Jurkat, Clone E6-1 (cell line): ENCODE data around the gene SPRED2.
"Not testable (repeated sequence)": the region's sequence is repeated elsewhere in the genome, so short reads cannot be mapped to it uniquely, and the experiment has no call there.

Experiments
- DNase-seq: peaks from one replicate; pipeline ENCODE4 v3.0.0-alpha.2; 2011; ENCODE audit warnings: low read depth, low spot score
- H3K4me3 ChIP-seq: 2 replicates; pipeline ENCODE4 v1.5.1; 2011; ENCODE audit warnings: mild to moderate bottlenecking, low read length, control low read depth, moderate library complexity

SPRED2 gene

GRCh38 chr2:65334714-65335113, 97.7 kb downstream of the SPRED2 start:
- H3K4me3 ChIP-seq = no peak overlapping the region
- DNase-seq = no peak

GRCh38 chr2:65331336-65332025, 100.9 kb downstream of the SPRED2 start:
- H3K4me3 ChIP-seq = no peak overlapping the region
- DNase-seq = no peak

- DNase-seq = no peak
- no peak overlapping the region for H3K4me3 ChIP-seq
Observed at GRCh38 chr2:65329525-65329924, 102.9 kb downstream of the SPRED2 start.

GRCh38 chr2:65326276-65326675, 106.1 kb downstream of the SPRED2 start:
- no peak overlapping the region for H3K4me3 ChIP-seq
- no peak for DNase-seq

DNA sequence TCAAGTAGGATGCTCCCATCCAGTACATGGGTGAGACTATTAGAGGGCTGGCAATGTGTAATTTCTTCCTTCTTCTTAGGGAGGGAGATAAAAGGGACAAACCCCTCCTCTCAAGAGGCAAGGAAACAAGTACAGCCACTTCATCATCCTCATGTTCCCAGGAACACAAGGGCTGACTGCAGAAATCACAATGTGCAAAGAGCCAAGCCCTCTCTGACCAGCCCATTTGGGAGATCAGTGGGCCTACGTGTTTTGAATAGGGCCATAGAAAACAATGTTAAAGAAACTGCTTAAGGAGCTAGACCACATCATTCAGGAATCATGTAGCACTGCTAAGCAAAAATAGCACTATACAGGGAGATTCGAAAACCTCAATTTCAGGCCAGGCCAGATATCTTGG, 107.3 kb downstream of the SPRED2 start:
- no peak overlapping the region for H3K4me3 ChIP-seq
- no peak for DNase-seq

- DNase-seq = no peak
- H3K4me3 ChIP-seq = no peak overlapping the region
Observed at GRCh38 chr2:65320946-65321345, 111.5 kb downstream of the SPRED2 start.

DNA sequence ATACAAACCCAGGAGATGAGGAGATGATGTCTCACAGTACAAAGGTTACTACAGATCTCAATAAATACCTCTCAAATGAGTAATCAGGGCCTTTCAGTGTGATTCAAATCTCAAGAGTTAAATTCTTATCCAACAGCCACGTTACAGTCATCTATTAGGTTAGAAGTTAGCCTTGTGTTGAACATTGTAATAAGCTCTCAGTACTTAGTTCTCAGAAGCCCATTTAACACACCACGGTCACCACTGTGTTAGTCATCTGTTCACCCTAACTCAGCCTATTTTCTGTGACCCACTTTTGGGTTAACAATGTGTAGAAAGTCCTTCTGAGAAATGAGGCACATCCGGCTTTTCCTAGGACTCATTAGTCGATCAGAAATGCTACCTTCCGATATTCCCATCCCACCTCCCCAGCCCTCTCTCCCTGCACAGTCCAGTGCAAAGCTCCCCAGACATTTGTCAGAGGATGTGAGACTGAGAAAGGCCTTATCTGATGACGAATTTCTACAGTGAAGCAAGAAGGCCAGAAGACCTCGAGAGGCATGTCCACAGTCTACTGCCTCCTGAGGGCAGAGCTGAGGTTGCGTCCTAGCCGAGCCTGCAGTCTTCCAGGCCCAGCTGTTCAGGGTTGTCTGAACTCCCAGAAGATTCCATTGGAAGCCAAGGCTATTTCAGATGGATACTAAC, 112.2 kb downstream of the SPRED2 start:
- no peak for DNase-seq
- H3K4me3 ChIP-seq = no peak overlapping the region

DNA sequence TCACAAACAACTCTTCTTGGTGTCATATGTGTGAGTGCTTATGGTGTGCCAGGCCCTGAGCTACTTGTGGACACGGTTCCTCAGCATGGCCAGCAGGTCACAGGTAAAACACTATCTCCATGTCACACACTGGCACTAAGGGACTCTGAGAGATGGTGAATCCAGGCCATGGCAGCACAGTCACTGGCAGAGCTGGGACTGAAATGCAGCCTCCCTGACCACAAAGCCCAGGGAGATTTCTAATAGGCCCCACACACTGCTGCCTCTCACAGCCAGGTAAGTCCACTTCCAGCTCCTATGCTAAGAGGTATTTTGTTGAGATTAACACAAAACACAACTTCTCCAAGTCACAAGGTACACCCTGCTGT, 112.7 kb downstream of the SPRED2 start:
- DNase-seq = no peak
- no peak overlapping the region for H3K4me3 ChIP-seq

- no peak for DNase-seq
- no peak overlapping the region for H3K4me3 ChIP-seq
Observed at GRCh38 chr2:65319072-65319673, 113.2 kb downstream of the SPRED2 start.

DNA sequence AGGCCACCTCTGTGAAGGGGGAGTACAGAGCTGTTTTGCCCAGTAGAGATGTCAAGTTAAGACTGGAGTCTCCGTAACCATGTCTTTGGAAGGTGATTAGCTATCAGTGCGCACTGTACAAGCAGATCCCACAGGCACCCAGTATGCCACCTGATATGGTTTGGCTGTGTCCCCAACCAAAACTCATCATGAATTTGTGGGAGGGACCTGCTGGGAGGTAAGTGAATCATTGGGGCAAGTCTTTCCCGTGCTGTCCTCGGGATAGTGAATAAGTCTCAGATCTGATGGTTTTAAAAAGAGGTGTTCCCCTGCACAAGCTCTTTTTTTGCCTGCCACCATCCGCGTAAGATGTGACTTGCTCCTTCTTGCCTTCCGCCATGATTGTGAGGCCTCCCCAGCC, 114.6 kb downstream of the SPRED2 start:
- no peak overlapping the region for H3K4me3 ChIP-seq
- no peak for DNase-seq

GRCh38 chr2:65317351-65317750, 115.0 kb downstream of the SPRED2 start:
- not testable (repeated sequence) for H3K4me3 ChIP-seq, DNase-seq

- DNase-seq = no peak
- no peak overlapping the region for H3K4me3 ChIP-seq
Observed at GRCh38 chr2:65316072-65316471, 116.3 kb downstream of the SPRED2 start.

DNA sequence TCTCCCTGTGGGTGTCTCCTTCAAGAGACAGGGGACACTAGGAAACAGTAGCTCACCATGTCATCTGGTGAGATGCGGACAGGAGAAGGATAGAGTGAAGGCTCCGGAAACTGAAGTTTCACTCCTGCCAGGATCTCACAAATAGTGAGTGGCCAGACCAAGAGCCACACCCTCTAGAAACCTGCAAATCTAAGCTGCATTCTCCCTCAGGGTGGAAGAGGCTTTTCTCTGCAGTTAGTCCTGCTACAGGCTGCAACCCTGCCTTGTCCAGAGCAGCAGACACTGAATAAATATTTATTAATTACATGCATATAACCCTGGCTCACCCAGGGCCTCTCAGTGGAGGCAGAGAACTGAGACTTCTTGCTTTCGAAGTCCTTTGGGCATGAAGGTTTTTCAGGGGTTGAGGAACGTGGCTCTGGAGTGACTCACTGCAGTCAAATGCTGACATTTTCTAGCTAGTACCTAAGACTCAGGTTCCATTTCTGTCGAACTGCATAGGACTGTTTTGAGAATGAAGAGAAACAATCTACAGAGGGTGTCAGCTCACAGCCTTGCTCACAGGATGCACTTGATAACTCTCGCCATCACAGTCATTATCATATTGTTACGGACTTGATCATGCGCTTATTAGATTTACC, 117.5 kb downstream of the SPRED2 start:
- no peak for DNase-seq
- H3K4me3 ChIP-seq = no peak overlapping the region

- DNase-seq = no peak
- no peak overlapping the region for H3K4me3 ChIP-seq
Observed at GRCh38 chr2:65313954-65314256, 118.5 kb downstream of the SPRED2 start.

DNA sequence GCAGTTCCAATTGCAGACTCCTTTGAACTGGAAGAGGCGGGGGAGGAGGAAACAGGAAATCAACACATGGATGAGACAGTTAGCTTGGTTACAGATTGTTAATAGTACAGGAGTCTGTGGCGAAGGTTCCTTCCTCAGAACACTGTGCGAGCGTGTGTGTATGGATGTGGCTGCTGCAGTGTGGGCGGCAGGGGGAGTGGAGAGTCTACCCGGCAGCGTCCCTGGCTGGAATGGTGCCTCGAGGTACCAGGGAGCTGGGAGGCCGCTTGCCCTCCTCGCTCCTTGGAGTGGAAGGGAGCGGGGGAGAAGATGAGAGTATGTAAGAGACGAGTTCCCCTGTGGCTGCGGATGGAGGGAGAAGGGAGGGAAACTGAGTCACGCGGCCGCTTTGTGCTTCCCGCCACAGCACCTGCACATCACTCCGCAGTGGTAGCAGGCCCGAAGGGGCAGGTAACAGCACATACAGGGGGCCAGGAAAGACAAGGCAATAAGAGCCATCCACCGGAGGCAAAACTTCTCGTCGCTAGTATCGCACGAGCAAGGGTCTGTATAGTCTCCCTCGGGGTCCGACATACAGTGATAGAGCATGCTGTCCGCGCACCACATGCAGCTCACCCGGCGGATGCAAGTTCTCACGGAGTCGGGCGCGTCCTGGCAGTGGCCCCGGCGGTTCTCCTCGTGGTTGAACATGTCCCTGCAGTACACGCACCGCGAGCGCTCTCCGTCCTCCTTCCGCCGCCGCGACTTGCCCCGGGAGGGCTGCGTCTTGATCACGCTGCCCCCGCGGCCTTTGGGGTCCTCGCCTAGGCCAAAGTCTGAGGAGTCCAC, 119.1 kb downstream of the SPRED2 start:
- DNase-seq = peak; percentile 45
- H3K4me3 ChIP-seq = no peak overlapping the region

- DNase-seq = no peak
- no peak overlapping the region for H3K4me3 ChIP-seq
Observed at GRCh38 chr2:65311596-65311995, 120.8 kb downstream of the SPRED2 start.

DNA sequence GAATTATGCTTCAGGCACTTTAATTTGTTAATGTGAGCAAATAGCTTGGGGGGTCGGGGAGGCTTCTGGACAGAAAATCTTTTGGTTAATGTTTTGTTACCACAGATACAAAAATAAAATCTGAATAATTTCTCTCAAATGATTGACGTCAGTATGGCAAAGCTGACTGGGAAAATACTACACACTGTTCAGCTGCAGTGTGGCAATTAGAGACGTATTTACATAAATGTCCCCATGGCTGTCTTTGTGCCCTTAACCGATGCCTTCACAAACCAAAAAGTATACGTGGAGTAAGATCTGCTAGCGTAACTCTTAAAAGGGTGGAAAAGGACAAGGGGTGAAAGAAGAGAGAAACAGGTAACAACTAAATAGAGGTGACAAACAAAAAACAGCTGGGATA, 121.3 kb downstream of the SPRED2 start:
- no peak for DNase-seq
- no peak overlapping the region for H3K4me3 ChIP-seq

GRCh38 chr2:65309699-65310098, 122.7 kb downstream of the SPRED2 start:
- no peak for DNase-seq
- H3K4me3 ChIP-seq = no peak overlapping the region

DNA sequence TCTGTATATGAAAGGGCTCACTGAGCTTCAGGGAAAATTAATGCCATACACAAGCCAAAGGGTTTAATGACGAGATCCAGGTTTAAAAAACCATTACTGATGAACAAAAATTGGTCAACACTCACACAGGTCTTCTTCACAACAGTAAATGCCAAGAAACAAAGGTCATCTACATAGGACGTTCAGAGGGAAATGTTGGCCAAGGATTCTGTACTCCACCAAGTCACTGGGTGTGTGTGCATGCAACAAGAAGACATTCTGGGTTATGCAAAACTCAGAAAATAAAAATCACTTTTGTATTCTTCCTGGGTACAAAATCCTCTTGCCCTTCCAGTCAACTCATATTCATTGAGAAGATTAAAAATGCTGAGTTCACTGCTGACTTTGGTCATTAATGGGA, 126.5 kb downstream of the SPRED2 start:
- H3K4me3 ChIP-seq = no peak overlapping the region

More for the DNA sequence above, 126.5 kb downstream of the SPRED2 start:
- DNase-seq = no peak
